SK-N-SH (cell line): ENCODE measurements around the gene COL21A1. TPM values are rescaled to one million over a fixed set of nuclear protein-coding genes. Genes with fewer than 3 reads are reported as not detected.
A peak's percentile ranks its signal among the peaks of the same experiment; 100 is the strongest.

ENCODE experiments used
- CTCF ChIA-PET: fragments of 300-600, 350-600 bp; formaldehyde crosslinking; extraction: SDS; loops from one replicate; lab custom pipeline; 2021; lab: Yijun Ruan, JAX
- POLR2A ChIA-PET: fragments of 350-600 bp; sonication (Branson Sonifier 250); formaldehyde crosslinking; extraction: SDS; loops from one replicate; lab custom pipeline; 2020; ENCODE audit warnings: antibody characterized with exemption, inconsistent platforms; lab: Yijun Ruan, JAX
- DNase-seq: peaks from one replicate; pipeline ENCODE4 v3.0.0; 2012
- H2AFZ ChIP-seq: fragments of 200-600 bp; sonication (generic); 2 replicates; pipeline ENCODE4 v1.8.1; 2016; ENCODE audit warnings: antibody characterized with exemption, mild to moderate bottlenecking, low read depth
- H3F3A ChIP-seq: fragments of 200-600 bp; sonication (generic); replicated peaks from 2 replicates; pipeline ENCODE3; 2016; ENCODE audit warnings: antibody characterized with exemption, mild to moderate bottlenecking; ENCODE audit not compliant: insufficient read depth
- H3K27ac ChIP-seq, 2 experiments: fragments of 200-500 bp in 1 of 2; fragments of 200-600 bp in 1 of 2; sonication (Bioruptor generic) in 1 of 2; sonication (generic), shearing (Covaris generic) in 1 of 2; 2 replicates each; pipeline versions ENCODE4 v1.5.1 to v1.6.1; 2014 to 2016; ENCODE audit warnings: low read depth in 2 of 2, inconsistent platforms in 1 of 2, low read length in 1 of 2, mild to moderate bottlenecking in 1 of 2, mixed read lengths in 1 of 2
- H3K27me3 ChIP-seq: fragments of 200-600 bp; sonication (generic), shearing (Covaris generic); 2 replicates; pipeline ENCODE4 v1.6.1; 2016; ENCODE audit warnings: mixed run types; ENCODE audit not compliant: insufficient read depth
- H3K36me3 ChIP-seq, 2 experiments: fragments of 200-500 bp in 1 of 2; fragments of 200-600 bp in 1 of 2; sonication (Bioruptor generic) in 1 of 2; sonication (generic) in 1 of 2; replicated peaks in 1 of 2; 2 replicates each; pipeline versions ENCODE3 to v1.5.1; 2014 to 2016; ENCODE audit warnings: low read length in 1 of 2, mild to moderate bottlenecking in 1 of 2; ENCODE audit not compliant: insufficient read depth in 2 of 2, control insufficient read depth in 1 of 2
- H3K4me1 ChIP-seq, 2 experiments: fragments of 200-500 bp in 1 of 2; fragments of 200-600 bp in 1 of 2; sonication (Bioruptor generic) in 1 of 2; sonication (generic), shearing (Covaris generic) in 1 of 2; 2 replicates each; pipeline versions ENCODE4 v1.5.1 to v1.6.1; 2014 to 2016; ENCODE audit warnings: low read depth in 1 of 2, low read length in 1 of 2, mixed run types in 1 of 2; ENCODE audit not compliant: insufficient read depth in 2 of 2, control insufficient read depth in 1 of 2
- H3K4me2 ChIP-seq: fragments of 200-600 bp; sonication (generic), shearing (Covaris generic); 2 replicates; pipeline ENCODE4 v1.6.1; 2017; ENCODE audit warnings: mixed run types
- H3K4me3 ChIP-seq, 2 experiments: fragments of 200-500 bp in 1 of 2; fragments of 200-600 bp in 1 of 2; sonication (Bioruptor generic) in 1 of 2; sonication (generic), shearing (Covaris generic) in 1 of 2; 2 replicates each; pipeline versions ENCODE4 v1.5.1 to v1.8.1; 2014 to 2016; ENCODE audit warnings: low read depth in 2 of 2, inconsistent platforms in 1 of 2, low read length in 1 of 2, mild to moderate bottlenecking in 1 of 2, mixed read lengths in 1 of 2, moderate library complexity in 1 of 2
- H3K79me2 ChIP-seq: fragments of 200-600 bp; sonication (generic); 2 replicates; pipeline ENCODE4 v1.8.1; 2017; ENCODE audit warnings: mild to moderate bottlenecking; ENCODE audit not compliant: insufficient read depth
- H3K9ac ChIP-seq: fragments of 200-600 bp; sonication (generic); 2 replicates; pipeline ENCODE4 v1.6.1; 2017; ENCODE audit warnings: mixed run types
- H3K9me2 ChIP-seq: fragments of 200-600 bp; sonication (generic); 2 replicates; pipeline ENCODE4 v1.6.1; 2017; ENCODE audit warnings: mixed run types
- H3K9me3 ChIP-seq: fragments of 200-600 bp; sonication (generic); 2 replicates; pipeline ENCODE4 v1.6.1; 2017; ENCODE audit warnings: mixed run types, mild to moderate bottlenecking, moderate library complexity
- H4K20me1 ChIP-seq: fragments of 200-600 bp; sonication (generic); 2 replicates; pipeline ENCODE4 v1.6.1; 2017; ENCODE audit warnings: mild to moderate bottlenecking, mixed run types; ENCODE audit not compliant: insufficient read depth
- ELF1 ChIP-seq: IDR thresholded peaks from 2 replicates; pipeline ENCODE4 v1.4.0; 2012
- FOSL2 ChIP-seq: IDR thresholded peaks from 2 replicates; pipeline ENCODE4 v1.4.0; 2012; ENCODE audit warnings: low read depth, mild to moderate bottlenecking, moderate library complexity, borderline replicate concordance
- FOXJ3 ChIP-seq: sonication (generic); formaldehyde crosslinking; IDR thresholded peaks from 2 replicates; pipeline ENCODE4 v1.5.1; 2020; ENCODE audit warnings: mild to moderate bottlenecking, missing genetic modification reagents
- FOXM1 ChIP-seq: IDR thresholded peaks from 2 replicates; pipeline ENCODE4 v1.4.0; 2012; ENCODE audit warnings: low read depth, mild to moderate bottlenecking
- GATA2 ChIP-seq: sonication (generic); formaldehyde crosslinking; IDR thresholded peaks from 2 replicates; pipeline ENCODE4 v1.5.0; 2020; ENCODE audit warnings: mild to moderate bottlenecking, missing genetic modification reagents
- JUND ChIP-seq: IDR thresholded peaks from 2 replicates; pipeline ENCODE4 v1.4.0; 2012
- NFIC ChIP-seq: IDR thresholded peaks from 2 replicates; pipeline ENCODE4 v1.4.0; 2012; ENCODE audit warnings: borderline replicate concordance
- RCOR1 ChIP-seq: fragments of 150-350 bp; IDR thresholded peaks from 2 replicates; pipeline ENCODE4 v1.6.1; 2017; ENCODE audit warnings: antibody characterized with exemption, low read length
- RXRA ChIP-seq: IDR thresholded peaks from 2 replicates; pipeline ENCODE4 v1.4.0; 2012; ENCODE audit warnings: low read depth, mild to moderate bottlenecking, borderline replicate concordance
- SIN3A ChIP-seq: IDR thresholded peaks from 2 replicates; pipeline ENCODE4 v1.6.1; 2012; ENCODE audit warnings: low read depth, mild to moderate bottlenecking, low read length, moderate library complexity, borderline replicate concordance
- SMC3 ChIP-seq: IDR thresholded peaks from 2 replicates; pipeline ENCODE4 v1.6.1; 2012; ENCODE audit warnings: low read depth, low read length, improper control_type of control experiment
- TCF12 ChIP-seq: IDR thresholded peaks from 2 replicates; pipeline ENCODE4 v1.4.0; 2012
- TEAD4 ChIP-seq: IDR thresholded peaks from 2 replicates; pipeline ENCODE4 v1.4.0; 2012; ENCODE audit warnings: mild to moderate bottlenecking, borderline replicate concordance; ENCODE audit not compliant: insufficient read depth
- YY1 ChIP-seq: IDR thresholded peaks from 2 replicates; pipeline ENCODE4 v1.4.0; 2012; ENCODE audit warnings: low read depth, mild to moderate bottlenecking
- WGBS: methylation state at CpG from one replicate; pipeline ENCODE4 v1.1.6; 2017; ENCODE audit warnings: low lambda C conversion rate; 5-methylcytosine and 5-hydroxymethylcytosine counted together
- polyA plus RNA-seq, 3 experiments: library from polyadenylated mRNA; depleted of rRNA; stranded (reverse); fragments of >200 nt; gene quantifications; 2 replicates each; pipeline ENCODE4 v1.2.3, GENCODE V29; 2012
- TF ChIP-seq, protein P1 (sequence below): IDR thresholded peaks from 2 replicates; pipeline ENCODE4; 2012
- TF ChIP-seq, protein P2 (sequence below): fragments of 150-350 bp; IDR thresholded peaks from 2 replicates; pipeline ENCODE4 v1.6.1; 2016; ENCODE audit warnings: mild to moderate bottlenecking, low read depth, low read length
- TF ChIP-seq, protein P3 (sequence below): IDR thresholded peaks from 2 replicates; pipeline ENCODE4 v1.4.0; 2012; ENCODE audit warnings: low read depth, borderline replicate concordance

COL21A1 gene
- polyA plus RNA-seq, 1 of the 3 experiments (the other 2 are of a cell fraction), result 0.07 TPM

DNA sequence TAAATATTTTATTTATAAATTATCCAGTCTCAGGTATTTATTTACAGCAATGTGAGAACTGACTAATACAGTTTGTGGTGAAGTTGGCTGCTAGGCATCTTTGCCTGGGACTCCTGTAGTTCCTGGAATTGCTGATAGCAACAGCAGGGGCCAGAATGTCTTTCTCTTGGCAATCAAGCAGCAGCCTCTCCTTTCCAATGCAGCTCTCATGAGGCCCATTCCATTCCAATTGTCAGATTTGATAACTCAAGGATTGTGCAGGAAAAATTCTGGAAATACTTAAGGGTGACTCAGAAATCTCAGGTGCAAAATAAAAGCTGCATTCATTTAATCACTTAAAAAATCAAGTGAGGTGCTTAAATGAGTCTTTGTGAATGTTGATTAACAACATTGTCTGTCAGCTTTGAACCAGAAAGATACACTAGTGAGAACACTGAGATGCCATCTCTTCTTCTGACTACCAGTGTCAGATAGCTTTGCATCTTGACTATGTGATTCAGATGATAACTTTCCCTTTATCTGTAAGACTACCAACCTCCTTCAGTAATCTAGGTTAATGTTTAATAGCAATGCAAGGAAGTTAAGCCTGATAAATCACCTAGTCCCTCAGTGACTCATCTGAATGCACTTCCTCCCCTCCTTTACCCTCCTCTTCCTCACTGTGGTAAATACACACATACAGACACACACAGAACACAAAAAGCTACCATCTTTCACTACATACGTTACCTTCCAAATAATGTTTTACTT lies 32.1 kb upstream of the COL21A1 start:
- Histone ChIP-seq H3K27me3 (no peaks in the 10 kb centered on the region; the same call in none of the 2 replicates), H3F3A (no peaks in the 10 kb centered on the region)
- POLR2A ChIA-PET, result no interaction called here
- TF ChIP-seq, protein P1, sequence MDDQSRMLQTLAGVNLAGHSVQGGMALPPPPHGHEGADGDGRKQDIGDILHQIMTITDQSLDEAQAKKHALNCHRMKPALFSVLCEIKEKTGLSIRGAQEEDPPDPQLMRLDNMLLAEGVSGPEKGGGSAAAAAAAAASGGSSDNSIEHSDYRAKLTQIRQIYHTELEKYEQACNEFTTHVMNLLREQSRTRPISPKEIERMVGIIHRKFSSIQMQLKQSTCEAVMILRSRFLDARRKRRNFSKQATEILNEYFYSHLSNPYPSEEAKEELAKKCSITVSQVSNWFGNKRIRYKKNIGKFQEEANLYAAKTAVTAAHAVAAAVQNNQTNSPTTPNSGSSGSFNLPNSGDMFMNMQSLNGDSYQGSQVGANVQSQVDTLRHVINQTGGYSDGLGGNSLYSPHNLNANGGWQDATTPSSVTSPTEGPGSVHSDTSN, result peak; percentile 73
- no peak for TF ChIP-seq FOXJ3 (CRISPR knock-in tag)
- TF ChIP-seq JUND, result peak; percentile 32; the same call in 1 of the 2 replicates
- peak; percentile 58 for TF ChIP-seq NFIC
- peak; percentile 24; the same call in 1 of the 2 replicates for TF ChIP-seq FOSL2
- TF ChIP-seq TCF12, result peak; percentile 79
- 0 out of 2 replicates have a peak, but pooled peaks have one; percentile 43 for TF ChIP-seq TEAD4
- TF ChIP-seq, protein P2, sequence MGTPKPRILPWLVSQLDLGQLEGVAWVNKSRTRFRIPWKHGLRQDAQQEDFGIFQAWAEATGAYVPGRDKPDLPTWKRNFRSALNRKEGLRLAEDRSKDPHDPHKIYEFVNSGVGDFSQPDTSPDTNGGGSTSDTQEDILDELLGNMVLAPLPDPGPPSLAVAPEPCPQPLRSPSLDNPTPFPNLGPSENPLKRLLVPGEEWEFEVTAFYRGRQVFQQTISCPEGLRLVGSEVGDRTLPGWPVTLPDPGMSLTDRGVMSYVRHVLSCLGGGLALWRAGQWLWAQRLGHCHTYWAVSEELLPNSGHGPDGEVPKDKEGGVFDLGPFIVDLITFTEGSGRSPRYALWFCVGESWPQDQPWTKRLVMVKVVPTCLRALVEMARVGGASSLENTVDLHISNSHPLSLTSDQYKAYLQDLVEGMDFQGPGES, result no peak
- TF ChIP-seq RXRA, result 0 out of 2 replicates have a peak, but pooled peaks have one; percentile 15
- TF ChIP-seq, all 33 proteins: peak for 7
- H3K36me3 ChIP-seq, result no peaks in the 10 kb centered on the region
- CTCF ChIA-PET, result interaction anchor here (1.0 kb wide), 1 partner anchor 13 kb away, joined by 5 read pairs; no protein-coding TSS in a partner anchor
- H3K4me3 ChIP-seq, result no peak overlapping the region
- H3K27ac ChIP-seq, result peak overlapping the region in 1 of 2 experiments; percentile 56; a peak in 1 of 4 replicates
- no peaks in the 10 kb centered on the region for H3K9me2 ChIP-seq
- H3K4me1 ChIP-seq, result no peaks in the 10 kb centered on the region; a peak in 1 of 4 replicates
- H3K4me2 ChIP-seq, result no peak overlapping the region
- no peak overlapping the region for H2AFZ ChIP-seq
- no peaks in the 10 kb centered on the region for H4K20me1 ChIP-seq
- no peak for DNase-seq
- H3K9me3 ChIP-seq, result no peaks in the 10 kb centered on the region
- no peaks in the 10 kb centered on the region for H3K79me2 ChIP-seq
- WGBS, result 22% methylated on average over 1 of the region's 1 CpG
- no peak overlapping the region for H3K9ac ChIP-seq

DNA sequence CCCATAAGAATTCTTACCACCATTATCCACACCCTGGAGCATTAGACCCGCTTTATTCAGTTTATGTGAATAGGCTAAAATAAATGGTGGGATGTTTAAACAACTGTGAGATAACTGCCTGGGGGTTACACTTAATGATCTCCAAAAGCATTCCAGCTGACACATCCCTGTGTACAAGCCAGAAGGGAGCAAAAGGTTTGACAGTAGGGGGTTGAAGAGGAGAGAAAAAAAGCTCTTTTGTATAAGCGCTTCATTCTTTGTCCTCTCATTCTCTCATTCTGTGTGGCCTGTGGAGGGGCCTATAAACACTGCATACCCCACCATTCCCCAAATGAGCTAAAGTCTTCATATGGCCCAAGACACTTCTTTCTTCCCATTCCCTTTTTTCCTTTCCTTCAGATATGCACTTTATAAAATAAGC lies 30.8 kb upstream of the COL21A1 start:
- TF ChIP-seq FOXM1 (no peak), SMC3 (no peak), FOXJ3 (CRISPR knock-in tag) (no peak), YY1 (no peak), ELF1 (no peak), SIN3A (no peak), RCOR1 (no peak), GATA2 (no peak)
- TF ChIP-seq, protein P1, result no peak
- TF ChIP-seq, protein P3, sequence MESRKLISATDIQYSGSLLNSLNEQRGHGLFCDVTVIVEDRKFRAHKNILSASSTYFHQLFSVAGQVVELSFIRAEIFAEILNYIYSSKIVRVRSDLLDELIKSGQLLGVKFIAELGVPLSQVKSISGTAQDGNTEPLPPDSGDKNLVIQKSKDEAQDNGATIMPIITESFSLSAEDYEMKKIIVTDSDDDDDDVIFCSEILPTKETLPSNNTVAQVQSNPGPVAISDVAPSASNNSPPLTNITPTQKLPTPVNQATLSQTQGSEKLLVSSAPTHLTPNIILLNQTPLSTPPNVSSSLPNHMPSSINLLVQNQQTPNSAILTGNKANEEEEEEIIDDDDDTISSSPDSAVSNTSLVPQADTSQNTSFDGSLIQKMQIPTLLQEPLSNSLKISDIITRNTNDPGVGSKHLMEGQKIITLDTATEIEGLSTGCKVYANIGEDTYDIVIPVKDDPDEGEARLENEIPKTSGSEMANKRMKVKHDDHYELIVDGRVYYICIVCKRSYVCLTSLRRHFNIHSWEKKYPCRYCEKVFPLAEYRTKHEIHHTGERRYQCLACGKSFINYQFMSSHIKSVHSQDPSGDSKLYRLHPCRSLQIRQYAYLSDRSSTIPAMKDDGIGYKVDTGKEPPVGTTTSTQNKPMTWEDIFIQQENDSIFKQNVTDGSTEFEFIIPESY, result no peak
- TF ChIP-seq, all 33 proteins: peak for 0
- CTCF ChIA-PET, result interaction anchor here (0.6 to 1.2 kb wide), 3 partner anchors 15 to 36 kb away, joined by 3 to 5 read pairs (median 3); no protein-coding TSS in a partner anchor
- POLR2A ChIA-PET, result no interaction called here
- H3K27ac ChIP-seq, result peak overlapping the region in 1 of 2 experiments; percentile 50; a peak in 1 of 4 replicates
- no peaks in the 10 kb centered on the region for H3K79me2 ChIP-seq
- H3K9me2 ChIP-seq, result no peaks in the 10 kb centered on the region
- H3K4me2 ChIP-seq, result no peak overlapping the region
- WGBS, result 31% methylated on average over 2 of the region's 2 CpGs
- H3K4me1 ChIP-seq, result no peaks in the 10 kb centered on the region; a peak in 1 of 4 replicates
- no peak for DNase-seq
- H2AFZ ChIP-seq, result no peak overlapping the region
- no peaks in the 10 kb centered on the region; the same call in 1 of the 2 replicates for H3K27me3 ChIP-seq
- no peak overlapping the region for H3K4me3 ChIP-seq
- no peaks in the 10 kb centered on the region for H3K9me3 ChIP-seq
- H3K9ac ChIP-seq, result no peak overlapping the region
- no peaks in the 10 kb centered on the region for H3K36me3 ChIP-seq
- H3F3A ChIP-seq, result no peaks in the 10 kb centered on the region
- H4K20me1 ChIP-seq, result no peaks in the 10 kb centered on the region
